ENCODE results near the gene SLC24A4. TPM values are rescaled to one million over a fixed set of nuclear protein-coding genes. Genes with fewer than 3 reads are reported as not detected.

SLC24A4 gene
- total RNA-seq, 1 experiment from 2014 or later, result not detected

DNA sequence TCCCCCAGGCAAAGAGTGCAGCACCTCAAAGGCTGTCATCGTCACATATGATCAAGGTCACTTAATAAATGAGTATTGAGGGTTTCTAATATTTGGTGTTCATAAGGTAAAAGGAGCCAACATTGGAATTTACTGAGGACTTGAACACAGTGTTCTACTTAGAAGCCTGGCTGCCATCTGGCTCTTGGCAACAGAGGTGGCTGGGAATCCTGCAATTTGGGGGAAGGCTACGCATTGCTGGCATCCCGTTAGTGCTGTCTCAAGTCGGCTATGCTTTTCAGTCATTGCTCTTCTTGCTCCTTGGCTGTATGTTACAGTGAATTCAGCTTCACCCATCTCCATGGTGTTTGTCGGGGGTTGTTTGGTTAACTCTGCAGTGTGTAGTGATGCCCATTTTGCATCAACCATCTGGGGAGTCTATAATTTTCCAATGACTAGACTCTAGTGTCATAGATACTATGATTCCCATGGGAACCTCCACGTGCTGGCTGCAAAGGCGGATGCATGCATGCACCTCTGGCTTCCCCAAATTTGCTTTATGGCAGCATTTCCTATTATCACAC lies 12.9 kb upstream of the SLC24A4 start:
- DNase-seq (ENCODE audit: unreplicated experiment), result no peak
- Mint-ChIP-seq H3K9me3 (ENCODE audit: unreplicated experiment) (no peaks in the 10 kb centered on the region), H3K27me3 (ENCODE audit: insufficient read depth, unreplicated experiment) (no peaks in the 10 kb centered on the region), H3K4me1 (ENCODE audit: insufficient read depth, unreplicated experiment) (no peaks in the 10 kb centered on the region), H3K36me3 (ENCODE audit: insufficient read depth, unreplicated experiment) (no peaks in the 10 kb centered on the region), H3K4me3 (ENCODE audit: unreplicated experiment) (no peak overlapping the region), H3K27ac (ENCODE audit: low read depth, unreplicated experiment) (no peak overlapping the region)
- BruUV-seq (replicated peaks), result no TSS peak
- ChIA-PET POLR2A (interaction anchor here (1.2 kb wide), 1 partner anchor 17 kb away, joined by 3 read pairs; no protein-coding TSS in a partner anchor), CTCF (no interaction called here)
- TF ChIP-seq CTCF (IDR thresholded peaks at IDR 0.05; ENCODE audit: unreplicated experiment), result no peak
- intact Hi-C loops (cut with micrococcal nuclease), result no loop called here

DNA sequence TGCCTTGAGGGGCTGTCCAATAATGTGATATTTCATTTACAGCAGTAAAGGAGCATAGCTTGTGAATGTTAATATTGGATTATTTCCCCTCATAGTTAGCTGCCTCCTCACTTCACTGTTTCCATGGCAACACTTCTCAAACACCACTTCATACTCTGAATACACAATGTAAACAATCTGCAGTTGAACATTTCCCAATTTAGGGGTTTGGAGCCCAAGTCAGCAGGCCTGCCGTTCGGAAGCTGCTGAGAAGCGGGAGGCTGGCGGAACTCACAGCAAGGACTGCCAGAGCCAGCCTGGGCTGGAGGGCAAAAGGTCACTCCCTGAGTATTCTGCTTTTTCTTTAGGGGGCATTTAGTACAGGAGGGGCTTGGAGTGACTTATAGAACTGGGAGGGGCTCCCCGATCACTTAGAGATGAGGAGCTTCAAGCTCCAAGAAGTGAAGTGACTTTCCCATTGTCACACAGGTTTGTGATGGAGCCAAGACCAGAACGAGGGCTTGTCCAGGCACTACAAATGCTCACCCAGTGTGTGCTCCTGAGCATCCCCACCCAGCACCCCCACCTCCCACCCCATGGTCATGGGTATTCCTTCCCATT lies 12.1 kb upstream of the SLC24A4 start:
- CTCF ChIA-PET, result interaction anchor here (1.1 kb wide), 1 partner anchor 19 kb away, joined by 3 read pairs; no protein-coding TSS in a partner anchor
- Mint-ChIP-seq H3K4me3 (ENCODE audit: unreplicated experiment) (no peak overlapping the region), H3K27ac (ENCODE audit: low read depth, unreplicated experiment) (no peak overlapping the region), H3K27me3 (ENCODE audit: insufficient read depth, unreplicated experiment) (no peaks in the 10 kb centered on the region), H3K4me1 (ENCODE audit: insufficient read depth, unreplicated experiment) (no peaks in the 10 kb centered on the region), H3K36me3 (ENCODE audit: insufficient read depth, unreplicated experiment) (no peaks in the 10 kb centered on the region), H3K9me3 (ENCODE audit: unreplicated experiment) (no peaks in the 10 kb centered on the region)
- no peak for DNase-seq (ENCODE audit: unreplicated experiment)
- no TSS peak for BruUV-seq (replicated peaks)
- intact Hi-C loops (cut with micrococcal nuclease), result no loop called here
- no peak for TF ChIP-seq CTCF (IDR thresholded peaks at IDR 0.05; ENCODE audit: unreplicated experiment)
- POLR2A ChIA-PET, result interaction anchor here (1.2 kb wide), 1 partner anchor 16 kb away, joined by 3 read pairs; no protein-coding TSS in a partner anchor

DNA sequence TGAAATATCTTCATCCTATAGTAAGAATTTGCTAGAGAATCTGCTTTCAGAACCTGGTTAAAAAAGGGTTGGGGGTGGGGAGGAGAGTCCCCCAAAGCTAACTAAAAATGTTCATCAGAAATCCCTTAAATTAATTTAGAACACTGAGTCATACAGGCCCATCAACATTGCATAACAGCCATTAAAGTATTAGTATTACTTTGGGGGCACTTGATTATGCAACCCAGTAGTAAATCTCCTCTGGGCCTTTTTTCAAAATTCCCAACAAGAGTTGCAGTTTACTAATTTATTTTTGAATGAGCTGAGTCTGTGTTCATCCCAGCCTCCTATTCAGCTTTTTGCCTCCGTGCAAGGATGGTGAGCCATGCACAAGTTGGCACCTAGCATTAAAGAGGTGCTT lies 8.8 kb upstream of the SLC24A4 start:
- CTCF ChIA-PET, result no interaction called here
- POLR2A ChIA-PET, result interaction anchor here (1.0 kb wide), 1 partner anchor 15 kb away, joined by 4 read pairs; no protein-coding TSS in a partner anchor
- Mint-ChIP-seq H3K9me3 (ENCODE audit: unreplicated experiment) (peaks cover 6% of the 10 kb centered on the region), H3K4me3 (ENCODE audit: unreplicated experiment) (no peak overlapping the region), H3K4me1 (ENCODE audit: insufficient read depth, unreplicated experiment) (no peaks in the 10 kb centered on the region), H3K27ac (ENCODE audit: low read depth, unreplicated experiment) (no peak overlapping the region), H3K36me3 (ENCODE audit: insufficient read depth, unreplicated experiment) (peaks cover 5% of the 10 kb centered on the region), H3K27me3 (ENCODE audit: insufficient read depth, unreplicated experiment) (peaks cover 8% of the 10 kb centered on the region)
- intact Hi-C loops (cut with micrococcal nuclease), result no loop called here
- DNase-seq (ENCODE audit: unreplicated experiment), result no peak
- no TSS peak for BruUV-seq (replicated peaks)
- TF ChIP-seq CTCF (IDR thresholded peaks at IDR 0.05; ENCODE audit: unreplicated experiment), result no peak

GRCh38 chr14:92315050-92315805 lies 7.7 kb upstream of the SLC24A4 start:
- intact Hi-C loops (cut with micrococcal nuclease), result no loop called here
- POLR2A ChIA-PET, result no interaction called here
- no peaks in the 10 kb centered on the region for H3K4me1 Mint-ChIP-seq (ENCODE audit: insufficient read depth, unreplicated experiment)
- peaks cover 13% of the 10 kb centered on the region for H3K27me3 Mint-ChIP-seq (ENCODE audit: insufficient read depth, unreplicated experiment)
- peaks cover 6% of the 10 kb centered on the region for H3K9me3 Mint-ChIP-seq (ENCODE audit: unreplicated experiment)
- CTCF ChIA-PET, result interaction anchor here (1.4 kb wide), 1 partner anchor 21 kb away, joined by 3 read pairs; no protein-coding TSS in a partner anchor
- H3K4me3 Mint-ChIP-seq (ENCODE audit: unreplicated experiment), result no peak overlapping the region
- no peak for DNase-seq (ENCODE audit: unreplicated experiment)
- no peak overlapping the region for H3K27ac Mint-ChIP-seq (ENCODE audit: low read depth, unreplicated experiment)
- H3K36me3 Mint-ChIP-seq (ENCODE audit: insufficient read depth, unreplicated experiment), result peaks cover 6% of the 10 kb centered on the region
- no TSS peak for BruUV-seq (replicated peaks)
- no peak for TF ChIP-seq CTCF (IDR thresholded peaks at IDR 0.05; ENCODE audit: unreplicated experiment)

All from MCF 10A (cell line).